Vagina (tissue), 2 donors: Measurements from ENCODE around the gene RNF217. TPM values are rescaled to one million over a fixed set of nuclear protein-coding genes. Genes with fewer than 3 reads are reported as not detected.

Source experiments
- DNase-seq, 2 donors: peaks; one replicate each; pipeline ENCODE4 v3.0.0-alpha.2; 2017; ENCODE audit errors: extremely low spot score in 2 of 2
- H3K27ac ChIP-seq: fragments of 200-600 bp; sonication (generic); one replicate; pipeline ENCODE4 v1.5.1; 2019
- H3K27me3 ChIP-seq: fragments of 200-600 bp; sonication (generic); one replicate; pipeline ENCODE4 v1.5.1; 2019
- H3K36me3 ChIP-seq, 2 donors: fragments of 200-600 bp; sonication (generic); one replicate each; pipeline ENCODE4 v1.5.1; 2017 to 2019
- H3K4me1 ChIP-seq: fragments of 200-600 bp; sonication (generic); one replicate; pipeline ENCODE4 v1.5.1; 2019
- H3K4me3 ChIP-seq, 2 donors: fragments of 200-600 bp; sonication (generic); 1 replicate in 1 of 2; 2 replicates in 1 of 2; pipeline ENCODE4 v1.5.1; 2016 to 2019
- H3K9me3 ChIP-seq: fragments of 200-600 bp; sonication (generic); one replicate; pipeline ENCODE4 v1.5.1; 2019
- POLR2A ChIP-seq, 2 donors: fragments of 450-650 bp; IDR thresholded peaks; one replicate each; pipeline ENCODE4 v1.6.1; 2017; ENCODE audit warnings: antibody characterized with exemption in 2 of 2, mild to moderate bottlenecking in 2 of 2, moderate library complexity in 2 of 2
- POLR2AphosphoS5 ChIP-seq, 2 donors: sonication (generic); formaldehyde crosslinking; IDR thresholded peaks; one replicate each; pipeline ENCODE4 v1.9.0; 2017; ENCODE audit warnings: antibody characterized with exemption in 2 of 2, mild to moderate bottlenecking in 2 of 2, low read depth in 1 of 2; ENCODE audit not compliant: insufficient read depth in 1 of 2
- intact Hi-C: fragments of 100-400 bp; cut with DNase I; formaldehyde crosslinking; loops from one replicate; pipeline ENCODE4 v1.15.1; 2023
- total RNA-seq: library from RNA; depleted of rRNA; stranded (reverse); fragments of >200 nt; gene quantifications from one replicate; pipeline ENCODE4 v1.2.3, GENCODE V29; 2016
- TF ChIP-seq, protein P1 (sequence below), 3 experiments: fragments of 450-650 bp in 2 of 3; fragments of 200-600 bp in 1 of 3; sonication (generic) in 1 of 3; IDR thresholded peaks; one replicate each; pipeline ENCODE4 v1.5.1; 2017 to 2019; ENCODE audit warnings: antibody characterized with exemption in 3 of 3, mild to moderate bottlenecking in 2 of 3, moderate library complexity in 2 of 3

RNF217 gene
- total RNA-seq, 1 donor from 2014 or later, result 26.0 TPM

DNA sequence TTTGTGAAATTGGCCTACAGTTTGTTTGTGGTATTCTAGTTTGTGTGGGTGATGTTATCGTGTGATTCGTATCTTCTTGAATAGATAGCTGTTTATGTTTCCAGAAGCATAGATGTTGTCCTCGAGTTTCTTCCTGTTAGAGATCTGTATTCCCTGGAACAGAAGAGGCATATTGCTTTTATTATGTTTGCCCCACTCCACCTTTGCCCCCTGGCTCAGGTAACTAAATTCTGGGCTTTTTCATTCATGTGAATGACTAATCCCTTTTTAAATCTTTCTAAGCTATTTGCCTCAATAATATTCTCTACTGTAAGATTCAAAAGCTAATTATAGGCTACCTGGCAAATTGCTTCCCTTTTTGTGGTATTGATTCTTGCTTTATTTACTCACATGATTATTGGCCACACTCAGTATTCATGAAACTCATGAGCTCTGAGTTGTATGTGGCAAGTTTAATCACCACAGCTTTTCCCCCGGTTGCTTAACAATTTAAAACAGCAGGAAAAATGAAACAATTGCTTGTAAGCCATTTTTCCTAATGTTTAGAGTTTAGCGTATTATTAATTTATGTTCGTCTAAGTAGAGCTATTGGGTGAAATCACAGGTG is 12.6 kb downstream of the RNF217 start:
- Histone ChIP-seq H3K27me3 (no peaks in the 10 kb centered on the region), H3K4me1 (no peaks in the 10 kb centered on the region), H3K4me3 (no peak overlapping the region), H3K9me3 (no peaks in the 10 kb centered on the region), H3K27ac (no peak overlapping the region), H3K36me3 (peaks cover 0 to 9% of the 10 kb centered on the region in 2 donors)
- TF ChIP-seq POLR2A (IDR thresholded peaks at IDR 0.05) (no peak), POLR2AphosphoS5 (IDR thresholded peaks at IDR 0.05; ENCODE audit: insufficient read depth in 1 of 2, low read depth in 1 of 2) (no peak)
- TF ChIP-seq, protein P1, sequence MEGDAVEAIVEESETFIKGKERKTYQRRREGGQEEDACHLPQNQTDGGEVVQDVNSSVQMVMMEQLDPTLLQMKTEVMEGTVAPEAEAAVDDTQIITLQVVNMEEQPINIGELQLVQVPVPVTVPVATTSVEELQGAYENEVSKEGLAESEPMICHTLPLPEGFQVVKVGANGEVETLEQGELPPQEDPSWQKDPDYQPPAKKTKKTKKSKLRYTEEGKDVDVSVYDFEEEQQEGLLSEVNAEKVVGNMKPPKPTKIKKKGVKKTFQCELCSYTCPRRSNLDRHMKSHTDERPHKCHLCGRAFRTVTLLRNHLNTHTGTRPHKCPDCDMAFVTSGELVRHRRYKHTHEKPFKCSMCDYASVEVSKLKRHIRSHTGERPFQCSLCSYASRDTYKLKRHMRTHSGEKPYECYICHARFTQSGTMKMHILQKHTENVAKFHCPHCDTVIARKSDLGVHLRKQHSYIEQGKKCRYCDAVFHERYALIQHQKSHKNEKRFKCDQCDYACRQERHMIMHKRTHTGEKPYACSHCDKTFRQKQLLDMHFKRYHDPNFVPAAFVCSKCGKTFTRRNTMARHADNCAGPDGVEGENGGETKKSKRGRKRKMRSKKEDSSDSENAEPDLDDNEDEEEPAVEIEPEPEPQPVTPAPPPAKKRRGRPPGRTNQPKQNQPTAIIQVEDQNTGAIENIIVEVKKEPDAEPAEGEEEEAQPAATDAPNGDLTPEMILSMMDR (IDR thresholded peaks at IDR 0.05), result no peak
- intact Hi-C loops, result no loop called here
- no peak for DNase-seq

DNA sequence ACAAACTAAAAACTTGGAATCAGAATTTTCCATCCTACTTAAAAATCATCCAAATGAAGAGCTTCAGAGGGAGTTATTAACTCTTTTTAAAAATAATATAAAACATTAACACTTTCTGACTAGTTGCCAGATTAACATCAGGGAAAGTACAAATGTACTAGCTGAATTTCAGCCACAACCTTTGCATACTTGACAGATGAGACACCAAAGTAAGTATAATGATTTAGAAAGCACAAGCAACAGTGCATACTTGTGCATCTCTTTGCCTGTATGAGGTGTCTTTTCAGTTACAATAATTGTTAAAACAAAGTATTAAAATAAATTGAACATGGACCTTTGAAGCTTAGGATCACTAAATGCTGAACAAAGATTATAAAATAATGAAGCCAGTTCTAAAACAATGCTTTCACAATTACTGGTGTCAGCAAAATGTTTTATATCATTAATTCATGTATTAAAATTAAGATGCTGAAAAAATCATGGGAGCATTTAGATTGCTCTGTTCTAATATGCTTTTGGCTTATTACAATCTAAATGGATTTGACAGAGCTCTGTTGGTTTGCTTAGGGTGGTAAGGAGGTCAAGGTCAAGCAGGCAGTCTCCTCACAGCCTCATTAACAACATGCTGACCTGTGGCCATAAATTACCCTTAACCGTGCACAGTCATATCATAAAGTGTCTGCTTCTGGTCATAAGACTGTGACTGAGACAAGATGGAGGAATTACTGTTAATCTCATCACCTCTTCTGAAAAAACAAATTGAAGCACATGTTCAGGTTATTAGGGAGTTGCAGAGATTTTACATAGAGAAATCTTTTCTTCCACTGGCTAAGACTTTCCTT is 15.1 kb downstream of the RNF217 start:
- H3K4me3 ChIP-seq, result no peak overlapping the region
- H3K9me3 ChIP-seq, result no peaks in the 10 kb centered on the region
- no peaks in the 10 kb centered on the region for H3K27me3 ChIP-seq
- peaks cover 0 to 9% of the 10 kb centered on the region in 2 donors for H3K36me3 ChIP-seq
- H3K4me1 ChIP-seq, result no peaks in the 10 kb centered on the region
- no peak overlapping the region for H3K27ac ChIP-seq
- intact Hi-C loops, result no loop called here
- no peak for DNase-seq
- TF ChIP-seq, protein P1 (IDR thresholded peaks at IDR 0.05), result no peak
- TF ChIP-seq POLR2AphosphoS5 (IDR thresholded peaks at IDR 0.05; ENCODE audit: insufficient read depth in 1 of 2, low read depth in 1 of 2) (no peak), POLR2A (IDR thresholded peaks at IDR 0.05) (no peak)

DNA sequence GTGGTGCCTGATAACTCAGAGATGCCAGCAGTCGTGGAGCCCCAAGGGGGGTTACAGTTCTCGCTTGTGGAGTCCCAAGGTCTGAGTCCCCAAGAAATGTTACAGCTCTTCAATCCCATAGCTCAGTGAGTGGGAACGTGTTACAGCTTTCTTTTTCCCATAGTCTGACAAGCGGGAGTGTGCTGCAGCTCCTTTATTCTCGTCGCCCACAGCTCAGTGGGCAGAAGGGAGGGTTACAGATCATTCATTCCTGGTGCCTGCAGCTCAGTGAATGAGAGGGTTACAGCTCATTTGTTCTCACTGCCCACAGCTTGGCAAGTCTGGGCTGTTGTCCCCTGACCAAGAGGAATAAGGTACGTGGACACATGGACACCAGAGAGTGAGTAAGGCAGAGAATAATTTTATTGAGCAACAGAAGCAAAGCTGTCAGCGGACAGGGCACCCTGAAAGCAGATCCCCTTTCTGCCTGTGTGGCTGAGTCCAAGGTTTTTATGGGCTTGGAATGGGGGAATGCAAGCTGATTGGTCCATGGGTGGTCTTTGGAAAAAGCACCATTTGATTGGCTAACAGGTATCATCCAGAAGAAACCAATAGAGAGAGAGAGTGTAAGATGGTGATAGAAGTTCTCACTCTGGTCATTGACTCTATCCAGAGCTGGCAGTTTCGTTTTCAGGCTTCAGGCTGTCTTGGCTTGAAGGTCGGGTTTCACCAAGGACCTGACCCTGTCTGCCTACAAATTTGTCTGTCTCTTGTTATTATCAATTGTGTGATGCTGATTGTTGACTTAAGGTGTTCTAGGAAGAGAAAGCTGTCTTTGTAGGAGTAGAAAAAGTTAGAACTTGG is 16.4 kb downstream of the RNF217 start:
- peaks cover 0 to 9% of the 10 kb centered on the region in 2 donors for H3K36me3 ChIP-seq
- intact Hi-C loops, result no loop called here
- TF ChIP-seq, protein P1 (IDR thresholded peaks at IDR 0.05), result no peak
- TF ChIP-seq POLR2A (IDR thresholded peaks at IDR 0.05) (no peak), POLR2AphosphoS5 (IDR thresholded peaks at IDR 0.05; ENCODE audit: insufficient read depth in 1 of 2, low read depth in 1 of 2) (no peak)
- no peak for DNase-seq
- H3K4me3 ChIP-seq, result no peak overlapping the region
- no peaks in the 10 kb centered on the region for H3K9me3 ChIP-seq
- no peak overlapping the region for H3K27ac ChIP-seq
- H3K27me3 ChIP-seq, result no peaks in the 10 kb centered on the region
- H3K4me1 ChIP-seq, result peaks cover 6% of the 10 kb centered on the region

DNA sequence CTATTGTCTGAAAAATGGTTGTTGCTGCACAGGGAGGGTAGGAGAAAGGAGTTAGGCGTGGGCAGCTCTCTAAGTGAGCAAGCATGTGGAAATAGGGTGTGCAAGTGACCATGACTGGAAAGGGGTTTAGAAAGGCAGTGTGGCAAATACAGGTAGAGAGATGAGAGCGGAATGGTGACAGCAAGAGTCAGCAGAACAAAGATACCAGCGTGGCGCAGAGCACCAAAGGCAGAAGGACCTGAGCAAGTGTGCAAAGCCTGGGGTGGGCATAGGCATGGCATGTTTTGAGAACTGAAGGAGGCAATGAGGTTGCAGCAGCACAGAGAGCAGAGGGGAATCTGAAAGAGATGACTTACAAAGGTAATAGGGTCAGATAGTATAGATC is 17.0 kb downstream of the RNF217 start:
- intact Hi-C loops, result no loop called here
- TF ChIP-seq, protein P1 (IDR thresholded peaks at IDR 0.05), result no peak
- TF ChIP-seq POLR2A (IDR thresholded peaks at IDR 0.05), result no peak
- no peak for TF ChIP-seq POLR2AphosphoS5 (IDR thresholded peaks at IDR 0.05; ENCODE audit: insufficient read depth in 1 of 2, low read depth in 1 of 2)
- no peaks in the 10 kb centered on the region for H3K9me3 ChIP-seq
- DNase-seq, result no peak
- H3K36me3 ChIP-seq, result peaks cover 0 to 9% of the 10 kb centered on the region in 2 donors
- H3K4me1 ChIP-seq, result peaks cover 6% of the 10 kb centered on the region
- no peaks in the 10 kb centered on the region for H3K27me3 ChIP-seq
- no peak overlapping the region for H3K4me3 ChIP-seq
- H3K27ac ChIP-seq, result no peak overlapping the region
